ENCODE results near the gene TPX2. TPM values are rescaled to one million over a fixed set of nuclear protein-coding genes. Genes with fewer than 3 reads are reported as not detected.

Gene TPX2
- polyA plus RNA-seq, 1 donor from 2014 or later, result 2.1 TPM

DNA sequence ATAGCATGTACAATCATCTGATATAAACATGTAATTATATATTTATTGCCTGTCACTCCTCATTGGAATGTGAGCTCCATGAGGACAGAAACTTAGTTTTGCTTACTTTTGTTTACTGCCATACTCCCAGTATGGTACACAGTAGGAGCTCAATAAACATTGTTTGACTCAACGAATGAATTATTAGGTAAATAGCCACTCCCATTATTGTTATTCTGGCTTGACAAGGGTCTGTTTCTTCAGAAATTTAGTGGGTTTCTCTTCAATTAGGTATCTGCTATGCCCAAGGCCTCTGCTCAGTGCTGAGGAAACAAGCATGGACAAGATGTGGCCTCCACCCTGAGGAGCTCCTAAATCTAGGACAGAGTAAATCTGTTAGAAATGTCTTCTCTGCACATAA, 22.7 kb upstream of the TPX2 start:
- no peak overlapping the region for H3K4me2 ChIP-seq (ENCODE audit: low read length)
- no peaks in the 10 kb centered on the region for H3K9me3 ChIP-seq (ENCODE audit: low read length)
- peaks cover 10% of the 10 kb centered on the region for H3K36me3 ChIP-seq (ENCODE audit: insufficient read depth, low read length)
- H3K27me3 ChIP-seq (ENCODE audit: insufficient read depth, low read depth, low read length), result no peaks in the 10 kb centered on the region
- H4K20me1 ChIP-seq (ENCODE audit: insufficient read depth), result peaks cover 3% of the 10 kb centered on the region
- H3K79me2 ChIP-seq (replicated peaks; ENCODE audit: insufficient read depth, low read length), result peaks cover 71% of the 10 kb centered on the region
- no peak overlapping the region for H2AFZ ChIP-seq (ENCODE audit: low read depth, low read length)
- peak overlapping the region; percentile 73 for H3K4me3 ChIP-seq (ENCODE audit: low read length)
- H3K27ac ChIP-seq (ENCODE audit: low read length), result no peak overlapping the region
- TF ChIP-seq TAF1 (IDR thresholded peaks at IDR 0.05; ENCODE audit: low read depth) (no peak), MXI1 (conservative IDR thresholded peaks at IDR 0.05; ENCODE audit: poor library complexity, severe bottlenecking) (no peak), EP300 (conservative IDR thresholded peaks at IDR 0.05; ENCODE audit: poor library complexity, severe bottlenecking) (no peak), SMC3 (conservative IDR thresholded peaks at IDR 0.05; ENCODE audit: poor library complexity) (no peak), POLR2AphosphoS5 (IDR thresholded peaks at IDR 0.05) (no peak), EZH2 (IDR thresholded peaks at IDR 0.05; ENCODE audit: borderline replicate concordance, insufficient read depth, low read length, poor library complexity, severe bottlenecking) (no peak), RAD21 (conservative IDR thresholded peaks at IDR 0.05) (no peak)
- TF ChIP-seq, protein P1, sequence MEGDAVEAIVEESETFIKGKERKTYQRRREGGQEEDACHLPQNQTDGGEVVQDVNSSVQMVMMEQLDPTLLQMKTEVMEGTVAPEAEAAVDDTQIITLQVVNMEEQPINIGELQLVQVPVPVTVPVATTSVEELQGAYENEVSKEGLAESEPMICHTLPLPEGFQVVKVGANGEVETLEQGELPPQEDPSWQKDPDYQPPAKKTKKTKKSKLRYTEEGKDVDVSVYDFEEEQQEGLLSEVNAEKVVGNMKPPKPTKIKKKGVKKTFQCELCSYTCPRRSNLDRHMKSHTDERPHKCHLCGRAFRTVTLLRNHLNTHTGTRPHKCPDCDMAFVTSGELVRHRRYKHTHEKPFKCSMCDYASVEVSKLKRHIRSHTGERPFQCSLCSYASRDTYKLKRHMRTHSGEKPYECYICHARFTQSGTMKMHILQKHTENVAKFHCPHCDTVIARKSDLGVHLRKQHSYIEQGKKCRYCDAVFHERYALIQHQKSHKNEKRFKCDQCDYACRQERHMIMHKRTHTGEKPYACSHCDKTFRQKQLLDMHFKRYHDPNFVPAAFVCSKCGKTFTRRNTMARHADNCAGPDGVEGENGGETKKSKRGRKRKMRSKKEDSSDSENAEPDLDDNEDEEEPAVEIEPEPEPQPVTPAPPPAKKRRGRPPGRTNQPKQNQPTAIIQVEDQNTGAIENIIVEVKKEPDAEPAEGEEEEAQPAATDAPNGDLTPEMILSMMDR (IDR thresholded peaks at IDR 0.05; ENCODE audit: poor library complexity, severe bottlenecking), result no peak
- TF ChIP-seq, protein P2, sequence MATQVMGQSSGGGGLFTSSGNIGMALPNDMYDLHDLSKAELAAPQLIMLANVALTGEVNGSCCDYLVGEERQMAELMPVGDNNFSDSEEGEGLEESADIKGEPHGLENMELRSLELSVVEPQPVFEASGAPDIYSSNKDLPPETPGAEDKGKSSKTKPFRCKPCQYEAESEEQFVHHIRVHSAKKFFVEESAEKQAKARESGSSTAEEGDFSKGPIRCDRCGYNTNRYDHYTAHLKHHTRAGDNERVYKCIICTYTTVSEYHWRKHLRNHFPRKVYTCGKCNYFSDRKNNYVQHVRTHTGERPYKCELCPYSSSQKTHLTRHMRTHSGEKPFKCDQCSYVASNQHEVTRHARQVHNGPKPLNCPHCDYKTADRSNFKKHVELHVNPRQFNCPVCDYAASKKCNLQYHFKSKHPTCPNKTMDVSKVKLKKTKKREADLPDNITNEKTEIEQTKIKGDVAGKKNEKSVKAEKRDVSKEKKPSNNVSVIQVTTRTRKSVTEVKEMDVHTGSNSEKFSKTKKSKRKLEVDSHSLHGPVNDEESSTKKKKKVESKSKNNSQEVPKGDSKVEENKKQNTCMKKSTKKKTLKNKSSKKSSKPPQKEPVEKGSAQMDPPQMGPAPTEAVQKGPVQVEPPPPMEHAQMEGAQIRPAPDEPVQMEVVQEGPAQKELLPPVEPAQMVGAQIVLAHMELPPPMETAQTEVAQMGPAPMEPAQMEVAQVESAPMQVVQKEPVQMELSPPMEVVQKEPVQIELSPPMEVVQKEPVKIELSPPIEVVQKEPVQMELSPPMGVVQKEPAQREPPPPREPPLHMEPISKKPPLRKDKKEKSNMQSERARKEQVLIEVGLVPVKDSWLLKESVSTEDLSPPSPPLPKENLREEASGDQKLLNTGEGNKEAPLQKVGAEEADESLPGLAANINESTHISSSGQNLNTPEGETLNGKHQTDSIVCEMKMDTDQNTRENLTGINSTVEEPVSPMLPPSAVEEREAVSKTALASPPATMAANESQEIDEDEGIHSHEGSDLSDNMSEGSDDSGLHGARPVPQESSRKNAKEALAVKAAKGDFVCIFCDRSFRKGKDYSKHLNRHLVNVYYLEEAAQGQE (IDR thresholded peaks at IDR 0.05; ENCODE audit: borderline replicate concordance), result no peak
- no peaks in the 10 kb centered on the region for H3K9me2 ChIP-seq (ENCODE audit: insufficient read depth, low read length)
- H3F3A ChIP-seq (ENCODE audit: insufficient read depth, low read length, poor library complexity, severe bottlenecking), result no peaks in the 10 kb centered on the region
- no peak overlapping the region for H3K9ac ChIP-seq (ENCODE audit: low read length)

DNA sequence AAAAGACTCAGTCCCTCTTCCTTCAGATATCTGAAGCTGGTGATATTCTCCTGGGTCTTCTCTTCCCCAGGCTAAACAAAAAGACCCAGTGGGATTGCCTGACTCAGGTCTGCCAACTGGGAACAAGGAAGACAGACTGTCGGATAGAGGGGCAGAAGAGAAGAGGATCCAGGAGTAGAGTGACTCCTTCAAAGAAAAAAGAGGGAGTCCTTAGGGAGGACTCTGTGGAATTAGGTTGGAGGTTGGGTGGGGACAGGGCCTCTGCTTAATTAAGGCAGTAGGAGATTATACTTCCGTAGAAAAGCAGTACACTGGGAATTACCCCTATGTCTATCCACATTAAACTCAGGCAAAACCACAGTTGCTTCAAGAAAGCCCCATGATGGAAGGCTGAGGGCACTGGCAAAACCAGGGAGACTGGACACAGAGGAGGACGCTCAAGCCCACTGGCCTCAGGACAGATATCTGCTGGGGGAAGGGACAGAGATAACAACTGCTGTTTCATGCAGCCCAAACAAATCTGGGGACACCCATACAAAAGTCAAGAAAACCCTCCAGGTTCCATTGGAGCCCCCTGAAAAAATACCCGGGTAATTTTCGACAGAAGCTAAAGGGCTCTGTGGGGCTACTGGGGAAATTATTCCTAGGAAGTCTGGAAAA, 22.1 kb upstream of the TPX2 start:
- no peak overlapping the region for H3K9ac ChIP-seq (ENCODE audit: low read length)

More for the DNA sequence above, 22.1 kb upstream of the TPX2 start:
- Histone ChIP-seq H3K27me3 (ENCODE audit: insufficient read depth, low read depth, low read length) (no peaks in the 10 kb centered on the region), H4K20me1 (ENCODE audit: insufficient read depth) (peaks cover 3% of the 10 kb centered on the region), H3K79me2 (replicated peaks; ENCODE audit: insufficient read depth, low read length) (peaks cover 71% of the 10 kb centered on the region), H3K4me2 (ENCODE audit: low read length) (peak overlapping the region; percentile 18), H3K4me3 (ENCODE audit: low read length) (peak overlapping the region; percentile 73), H3F3A (ENCODE audit: insufficient read depth, low read length, poor library complexity, severe bottlenecking) (no peaks in the 10 kb centered on the region), H3K9me2 (ENCODE audit: insufficient read depth, low read length) (no peaks in the 10 kb centered on the region), H3K27ac (ENCODE audit: low read length) (no peak overlapping the region), H3K36me3 (ENCODE audit: insufficient read depth, low read length) (peaks cover 9% of the 10 kb centered on the region), H2AFZ (ENCODE audit: low read depth, low read length) (no peak overlapping the region), H3K9me3 (ENCODE audit: low read length) (no peaks in the 10 kb centered on the region)
- TF ChIP-seq TAF1 (IDR thresholded peaks at IDR 0.05; ENCODE audit: low read depth), result no peak
- TF ChIP-seq, protein P1 (IDR thresholded peaks at IDR 0.05; ENCODE audit: poor library complexity, severe bottlenecking), result no peak
- TF ChIP-seq EZH2 (IDR thresholded peaks at IDR 0.05; ENCODE audit: borderline replicate concordance, insufficient read depth, low read length, poor library complexity, severe bottlenecking), result no peak
- TF ChIP-seq RAD21 (conservative IDR thresholded peaks at IDR 0.05), result no peak
- TF ChIP-seq EP300 (conservative IDR thresholded peaks at IDR 0.05; ENCODE audit: poor library complexity, severe bottlenecking), result no peak
